Ovary (tissue), 9 donors: ENCODE results near the gene RPA3. TPM values are rescaled to one million over a fixed set of nuclear protein-coding genes. Genes with fewer than 3 reads are reported as not detected.
"Not testable (repeated sequence)": the region's sequence is repeated elsewhere in the genome, so short reads cannot be mapped to it uniquely, and the experiment has no call there.

Experiments
- DNase-seq, 5 donors: peaks; one replicate each; pipeline ENCODE4 v3.0.0-alpha.2; 2019 to 2020
- H3K27ac ChIP-seq, 2 donors: fragments of 200-600 bp; one replicate each; pipeline versions ENCODE4 v1.5.1 to v1.8.0; 2019 to 2022
- H3K27me3 ChIP-seq: fragments of 200-600 bp; one replicate; pipeline ENCODE4 v1.8.0; 2022
- H3K36me3 ChIP-seq: fragments of 200-600 bp; sonication (generic); one replicate; pipeline ENCODE4 v1.5.1; 2019
- H3K4me1 ChIP-seq: one replicate; pipeline ENCODE4 v1.8.1; 2013; ENCODE audit warnings: mild to moderate bottlenecking, moderate library complexity; ENCODE audit not compliant: insufficient read depth
- H3K4me3 ChIP-seq: fragments of 200-600 bp; sonication (generic); one replicate; pipeline ENCODE4 v1.5.1; 2017
- H3K9me3 ChIP-seq, 2 donors: fragments of 200-600 bp in 1 of 2; sonication (generic) in 1 of 2; one replicate each; pipeline versions ENCODE4 v1.5.1 to v1.8.1; 2013 to 2019; ENCODE audit warnings: mild to moderate bottlenecking in 1 of 2, moderate library complexity in 1 of 2
- EP300 ChIP-seq: sonication (generic); formaldehyde crosslinking; IDR thresholded peaks from one replicate; pipeline ENCODE4 v1.6.1; 2017; ENCODE audit warnings: antibody characterized with exemption
- POLR2A ChIP-seq: fragments of 450-650 bp; IDR thresholded peaks from one replicate; pipeline ENCODE4 v1.6.1; 2017; ENCODE audit warnings: antibody characterized with exemption, mild to moderate bottlenecking, moderate library complexity
- WGBS, 3 donors: extraction: QIAGEN DNeasy Blood & Tissue Kit in 1 of 3; methylation state at CpG; one replicate each; pipeline versions ENCODE4 v1.1.5 to v1.1.7; 2013 to 2017; 5-methylcytosine and 5-hydroxymethylcytosine counted together
- intact Hi-C, 4 donors: fragments of 100-400 bp; cut with DNase I; formaldehyde crosslinking; loops; one replicate each; pipeline versions ENCODE4 v1.11.0 to v1.15.1; 2022 to 2023
- polyA plus RNA-seq, 2 donors: library from polyadenylated mRNA; stranded (reverse); fragments of 200-250 nt in 1 of 2; fragments of 350-450 nt in 1 of 2; fragmentation: Illumina TruSeq in 1 of 2; extraction: RNeasy Lipid Tissue Mini Kit (QIAGEN cat#74804) in 1 of 2; gene quantifications; one replicate each; pipeline ENCODE4 v1.2.3, GENCODE V29; 2013 to 2014
- total RNA-seq, 7 donors: library from RNA; depleted of rRNA in 2 of 7; stranded (reverse); fragments of >200 nt in 2 of 7; fragmentation: NEBNext Ultra II Directional in 3 of 7; extraction: Animal tissue kit (Norgen Biotek cat#: 25700) in 3 of 7; gene quantifications; one replicate each; pipeline versions ENCODE4 v1.1.0 to v1.2.4, GENCODE V29; 2016 to 2023
- TF ChIP-seq, protein P1 (sequence below), 3 donors: fragments of 450-650 bp in 2 of 3; fragments of 200-600 bp in 1 of 3; IDR thresholded peaks; one replicate each; pipeline versions ENCODE4 v1.5.1 to v1.8.0; 2016 to 2022; ENCODE audit warnings: antibody characterized with exemption in 3 of 3, mild to moderate bottlenecking in 1 of 3
- donor health status: DM: no; HTN: no; CAD: no; lungs with moderate emphysema.
- donor health status: DM: no; HTN: no; CAD: no.
- donor health status: Bipolar disorder and iron deficiency.
- donor health status: DM: yes; HTN: yes; CAD: no.
- donor health status: DM: no; HTN: no; CAD: no.
- donor health status: DM: yes; HTN: yes; CAD: no.

Gene RPA3
- total and polyA plus RNA-seq, 9 donors = 8.6 to 28.6 (median 17.8) TPM

DNA sequence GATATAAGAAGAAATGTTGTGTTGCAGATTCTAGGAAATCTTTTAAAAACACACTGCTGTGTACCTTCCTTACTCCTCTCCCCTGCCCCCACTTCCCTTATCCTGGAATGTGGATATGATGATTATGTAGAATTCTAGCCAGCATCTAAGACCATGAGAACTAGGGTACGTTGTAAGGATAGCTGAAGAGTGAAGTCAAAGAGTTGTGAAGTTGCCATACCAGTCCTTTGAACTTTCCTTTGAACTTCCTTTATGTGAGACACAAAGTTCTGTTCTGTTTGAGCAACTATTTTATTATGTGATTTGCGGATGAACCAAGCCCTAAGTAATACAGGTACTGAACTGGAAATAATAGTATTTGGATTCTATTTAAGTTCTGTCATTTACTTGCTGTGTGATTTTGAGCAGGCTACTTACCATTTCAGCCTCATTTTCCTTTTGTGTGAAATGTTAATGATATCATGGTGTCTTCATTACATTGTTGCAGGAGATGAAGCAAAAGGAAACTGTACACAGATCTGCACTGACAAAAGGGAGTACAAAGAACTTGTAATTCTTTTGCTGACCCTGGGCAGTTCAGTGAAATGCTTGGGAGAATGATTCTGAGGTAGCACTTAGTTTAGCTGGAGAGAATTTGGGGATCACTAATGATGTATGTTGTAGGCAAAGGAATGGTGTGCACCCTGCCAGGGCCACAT, 31.4 kb downstream of the RPA3 start:
- TF ChIP-seq POLR2A (no peak), EP300 (no peak)
- TF ChIP-seq, protein P1, sequence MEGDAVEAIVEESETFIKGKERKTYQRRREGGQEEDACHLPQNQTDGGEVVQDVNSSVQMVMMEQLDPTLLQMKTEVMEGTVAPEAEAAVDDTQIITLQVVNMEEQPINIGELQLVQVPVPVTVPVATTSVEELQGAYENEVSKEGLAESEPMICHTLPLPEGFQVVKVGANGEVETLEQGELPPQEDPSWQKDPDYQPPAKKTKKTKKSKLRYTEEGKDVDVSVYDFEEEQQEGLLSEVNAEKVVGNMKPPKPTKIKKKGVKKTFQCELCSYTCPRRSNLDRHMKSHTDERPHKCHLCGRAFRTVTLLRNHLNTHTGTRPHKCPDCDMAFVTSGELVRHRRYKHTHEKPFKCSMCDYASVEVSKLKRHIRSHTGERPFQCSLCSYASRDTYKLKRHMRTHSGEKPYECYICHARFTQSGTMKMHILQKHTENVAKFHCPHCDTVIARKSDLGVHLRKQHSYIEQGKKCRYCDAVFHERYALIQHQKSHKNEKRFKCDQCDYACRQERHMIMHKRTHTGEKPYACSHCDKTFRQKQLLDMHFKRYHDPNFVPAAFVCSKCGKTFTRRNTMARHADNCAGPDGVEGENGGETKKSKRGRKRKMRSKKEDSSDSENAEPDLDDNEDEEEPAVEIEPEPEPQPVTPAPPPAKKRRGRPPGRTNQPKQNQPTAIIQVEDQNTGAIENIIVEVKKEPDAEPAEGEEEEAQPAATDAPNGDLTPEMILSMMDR (IDR thresholded peaks at IDR 0.05) = no peak
- 59 to 81% (median 66%) methylated on average over 2 of the region's 2 CpGs for WGBS, 3 donors
- no peak overlapping the region for H3K4me3 ChIP-seq
- intact Hi-C loops = no loop called here
- H3K27me3 ChIP-seq = no peaks in the 10 kb centered on the region
- H3K4me1 ChIP-seq = no peaks in the 10 kb centered on the region
- no peaks in the 10 kb centered on the region for H3K9me3 ChIP-seq
- no peaks in the 10 kb centered on the region for H3K36me3 ChIP-seq
- H3K27ac ChIP-seq = no peak overlapping the region
- DNase-seq = no peak

DNA sequence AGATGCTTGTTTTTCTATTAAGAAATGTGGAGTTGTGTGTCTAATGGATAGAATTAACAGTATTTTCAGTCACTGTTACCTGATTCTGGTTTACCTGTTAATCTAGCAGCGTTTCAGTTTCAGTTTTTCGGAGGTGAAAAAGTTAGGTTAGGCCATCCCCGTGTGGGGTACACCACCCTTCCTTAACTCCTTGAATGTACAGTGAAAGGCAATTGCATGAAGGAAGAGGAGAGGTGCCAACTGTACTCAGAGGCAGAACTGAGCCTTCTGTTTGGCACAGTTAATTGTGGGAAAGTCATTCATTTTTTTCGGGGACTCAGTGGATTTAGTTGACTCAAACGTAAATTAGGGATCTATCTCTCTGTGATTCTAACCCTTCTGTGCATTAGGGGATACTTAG, 35.5 kb downstream of the RPA3 start:
- TF ChIP-seq EP300 (no peak), POLR2A (no peak)
- TF ChIP-seq, protein P1 (IDR thresholded peaks at IDR 0.05) = no peak
- H3K27me3 ChIP-seq = no peaks in the 10 kb centered on the region
- 84 to 90% (median 89%) methylated on average over 5 of the region's 5 CpGs for whole genome bisulfite sequencing, 3 donors
- DNase-seq = no peak
- H3K9me3 ChIP-seq = no peaks in the 10 kb centered on the region
- no peak overlapping the region for H3K4me3 ChIP-seq
- no peaks in the 10 kb centered on the region for H3K36me3 ChIP-seq
- intact Hi-C loops = loop anchor here in 1 of 4 donors (5.0 kb wide), 1 partner anchor 534 kb away; no protein-coding TSS in a partner anchor
- no peak overlapping the region for H3K27ac ChIP-seq
- no peaks in the 10 kb centered on the region for H3K4me1 ChIP-seq

DNA sequence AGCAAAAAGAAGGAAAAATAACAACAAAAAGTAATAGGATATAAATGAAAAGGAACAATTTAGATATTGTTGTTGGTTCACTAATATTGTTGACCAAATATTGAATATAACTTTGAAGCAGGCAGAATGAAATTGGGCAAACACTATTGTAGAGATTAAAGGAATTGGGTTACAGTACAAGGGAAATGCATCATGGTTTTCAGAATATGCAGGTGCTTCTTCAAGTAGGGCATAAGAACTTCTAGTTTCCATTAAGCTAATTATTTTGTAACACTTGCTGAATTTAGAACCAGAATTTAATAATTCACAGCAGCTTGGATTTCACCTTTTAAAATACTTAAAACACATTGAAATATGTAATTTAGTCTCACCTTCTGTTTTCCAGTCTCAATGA, 36.5 kb downstream of the RPA3 start:
- no peak for TF ChIP-seq EP300
- TF ChIP-seq, protein P1 (IDR thresholded peaks at IDR 0.05) = no peak
- TF ChIP-seq POLR2A = no peak
- Histone ChIP-seq H3K4me3 (no peak overlapping the region), H3K27ac (no peak overlapping the region), H3K36me3 (no peaks in the 10 kb centered on the region), H3K27me3 (no peaks in the 10 kb centered on the region), H3K9me3 (no peaks in the 10 kb centered on the region), H3K4me1 (no peaks in the 10 kb centered on the region)
- no peak for DNase-seq
- intact Hi-C loops = loop anchor here in 1 of 4 donors (5.0 kb wide), 1 partner anchor 535 kb away; no protein-coding TSS in a partner anchor

DNA sequence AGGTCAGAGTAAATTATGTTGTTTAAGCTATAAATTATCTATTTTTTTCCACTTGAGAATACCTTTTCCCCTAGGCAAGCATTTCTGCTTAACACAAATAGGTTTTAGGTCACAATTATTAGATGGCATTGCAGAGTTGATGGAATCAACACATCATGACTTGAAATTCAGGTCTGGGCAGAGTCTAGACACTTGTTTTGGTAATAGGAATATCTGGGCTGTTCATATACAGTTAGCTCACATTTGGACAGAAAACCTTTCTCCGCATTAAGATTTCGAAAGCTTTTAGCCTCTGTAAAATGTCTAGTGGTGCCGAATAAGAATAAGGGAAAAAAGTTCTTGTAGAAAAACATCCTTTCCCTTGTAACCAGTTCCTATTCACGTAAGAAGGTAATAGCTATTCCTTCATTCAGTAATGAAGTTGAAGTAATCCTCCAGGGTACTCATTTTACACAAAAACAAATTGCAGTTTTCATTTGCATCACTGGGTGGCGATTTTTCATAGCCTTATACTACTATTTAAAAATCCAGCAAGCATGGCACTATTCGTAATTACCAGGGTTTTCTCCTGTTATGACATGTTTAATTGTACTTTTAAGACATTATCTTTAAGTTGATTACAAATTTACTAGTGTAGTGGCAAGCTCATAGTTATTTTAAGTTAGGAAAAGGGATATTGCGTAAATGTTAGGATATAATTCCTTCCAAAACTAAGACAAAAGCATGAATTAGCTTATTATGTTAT, 37.0 kb downstream of the RPA3 start:
- WGBS, 3 donors = 35 to 41% (median 39%) methylated on average over 7 of the region's 7 CpGs
- Histone ChIP-seq H3K9me3 (no peaks in the 10 kb centered on the region), H3K36me3 (no peaks in the 10 kb centered on the region), H3K4me3 (no peak overlapping the region), H3K4me1 (no peaks in the 10 kb centered on the region), H3K27me3 (no peaks in the 10 kb centered on the region), H3K27ac (peak overlapping the region in 1 of 2 donors; percentile 46)
- intact Hi-C loops = loop anchor here in 1 of 4 donors (5.0 kb wide), 1 partner anchor 536 kb away; no protein-coding TSS in a partner anchor
- TF ChIP-seq POLR2A = no peak
- TF ChIP-seq, protein P1 (IDR thresholded peaks at IDR 0.05) = peak; percentile 31 to 52 (median 47)
- peak in 1 of 5 donors; percentile 58 for DNase-seq

DNA sequence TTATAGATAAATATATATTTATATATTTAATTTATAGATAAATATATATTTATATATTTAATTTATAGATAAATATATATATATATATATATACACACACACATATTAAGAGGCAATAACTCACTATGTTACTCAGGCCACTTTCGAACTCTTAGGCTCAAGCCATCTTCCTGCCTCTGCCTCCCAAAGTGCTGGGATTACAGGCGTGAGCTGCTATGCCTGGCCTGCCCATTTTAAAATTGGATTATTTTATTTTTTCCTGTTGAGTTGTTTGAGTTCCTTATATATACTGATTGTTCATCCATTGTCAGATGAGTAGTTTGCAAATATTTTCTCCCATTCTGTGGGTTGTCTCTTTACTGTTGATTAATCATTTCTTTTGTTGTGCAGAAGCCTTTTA, 38.8 kb downstream of the RPA3 start:
- H3K27me3 ChIP-seq, H3K9me3 ChIP-seq, H3K4me1 ChIP-seq, DNase-seq, H3K27ac ChIP-seq, H3K36me3 ChIP-seq, H3K4me3 ChIP-seq: not testable (repeated sequence)
- intact Hi-C loops = loop anchor here in 1 of 4 donors (5.0 kb wide), 1 partner anchor 538 kb away; no protein-coding TSS in a partner anchor
- WGBS, 3 donors = 99 to 100% (median 100%) methylated on average over 2 of the region's 2 CpGs
